SU-DHL-6 (cell line): ENCODE data around the gene CYP3A7.

Experiments
- H2AFZ ChIP-seq: fragments of 200-600 bp; sonication (generic); 2 replicates; pipeline ENCODE4 v1.6.1; 2014; ENCODE audit warnings: low read depth, mild to moderate bottlenecking, moderate library complexity, mixed read lengths, antibody characterized with exemption, low read length; ENCODE audit not compliant: severe bottlenecking
- H3F3A ChIP-seq: fragments of 200-600 bp; shearing (Covaris generic); 2 replicates; pipeline ENCODE4 v1.6.0; 2016; ENCODE audit warnings: antibody characterized with exemption, mild to moderate bottlenecking; ENCODE audit not compliant: insufficient read depth
- H3K27ac ChIP-seq: fragments of 200-600 bp; sonication (generic); 2 replicates; pipeline ENCODE4 v1.5.1; 2016; ENCODE audit warnings: low read depth, mild to moderate bottlenecking, low read length, moderate library complexity, mixed read lengths
- H3K27me3 ChIP-seq: fragments of 200-600 bp; sonication (generic), shearing (Covaris generic); 2 replicates; pipeline ENCODE4 v1.6.0; 2014; ENCODE audit warnings: mild to moderate bottlenecking, low read length
- H3K36me3 ChIP-seq: fragments of 200-600 bp; sonication (generic); 2 replicates; pipeline ENCODE4 v1.6.1; 2014; ENCODE audit warnings: mild to moderate bottlenecking, low read length, mixed read lengths
- H3K4me2 ChIP-seq: fragments of 300-600, 200-600 bp; shearing (Covaris generic), sonication (generic); 2 replicates; pipeline ENCODE4 v1.6.0; 2014; ENCODE audit warnings: low read length, low read depth, mild to moderate bottlenecking; ENCODE audit not compliant: poor library complexity, severe bottlenecking
- H3K4me3 ChIP-seq: fragments of 200-600 bp; sonication (generic); 2 replicates; pipeline ENCODE4 v1.5.1; 2014; ENCODE audit warnings: antibody characterized with exemption, low read length, mild to moderate bottlenecking, mixed read lengths; ENCODE audit not compliant: insufficient read depth, poor library complexity, severe bottlenecking
- H3K79me2 ChIP-seq: fragments of 200-600 bp; sonication (generic); 2 replicates; pipeline ENCODE4 v1.6.1; 2014; ENCODE audit warnings: mild to moderate bottlenecking, low read length, moderate library complexity; ENCODE audit not compliant: insufficient read depth
- H3K9ac ChIP-seq: fragments of 200-600 bp; sonication (generic); 2 replicates; pipeline ENCODE4 v1.7.0; 2014; ENCODE audit warnings: mild to moderate bottlenecking, low read length
- H3K9me2 ChIP-seq: fragments of 200-600 bp; sonication (generic); replicated peaks from 2 replicates; pipeline ENCODE4 v1.6.1; 2014; ENCODE audit warnings: low read length; ENCODE audit not compliant: insufficient read depth
- H3K9me3 ChIP-seq: fragments of 200-600 bp; sonication (generic); 2 replicates; pipeline ENCODE4 v1.6.1; 2014; ENCODE audit warnings: low read length, mixed read lengths; ENCODE audit not compliant: insufficient read depth
- H4K20me1 ChIP-seq: fragments of 200-600 bp; sonication (generic); 2 replicates; pipeline ENCODE4 v1.6.1; 2014; ENCODE audit warnings: low read depth, mild to moderate bottlenecking, antibody characterized with exemption, low read length, moderate library complexity, mixed read lengths
- EZH2phosphoT487 ChIP-seq: fragments of 200-600 bp; sonication (generic), shearing (Covaris generic); conservative IDR thresholded peaks from 2 replicates; pipeline ENCODE4 v1.6.1; 2018; ENCODE audit warnings: mild to moderate bottlenecking, antibody characterized with exemption, low read length, moderate library complexity, mixed read lengths
- TF ChIP-seq, protein P1 (sequence below): fragments of 200-600 bp; sonication (generic); IDR thresholded peaks from one replicate; pipeline ENCODE4 v1.5.1; 2017; ENCODE audit warnings: antibody characterized with exemption, mild to moderate bottlenecking, low read length, moderate library complexity; ENCODE audit not compliant: insufficient read depth, poor library complexity, severe bottlenecking

CYP3A7 gene

DNA sequence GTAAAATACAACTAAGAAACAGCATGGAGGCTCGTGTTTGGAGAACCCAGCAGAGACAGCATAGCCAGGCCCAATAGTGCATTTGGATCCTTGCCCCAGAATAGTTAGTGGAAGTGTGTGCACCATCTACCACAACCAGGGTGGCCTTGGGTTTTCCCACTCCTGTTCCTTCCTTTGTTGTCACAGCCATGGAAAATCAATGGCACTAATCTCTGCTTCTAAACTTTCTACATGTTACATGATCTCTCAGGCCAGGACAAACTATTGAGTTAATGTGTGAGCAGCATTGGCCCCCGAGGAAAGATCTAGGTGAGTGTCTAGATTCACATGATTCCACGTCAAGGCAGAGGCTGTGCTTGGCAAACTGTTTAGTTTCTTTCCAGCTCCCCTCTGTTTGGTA is 2.0 kb downstream of the CYP3A7 start:
- no peaks in the 10 kb centered on the region for H3K9me3 ChIP-seq
- H3K27me3 ChIP-seq = no peaks in the 10 kb centered on the region
- H3K79me2 ChIP-seq = no peaks in the 10 kb centered on the region
- H2AFZ ChIP-seq = no peak overlapping the region
- H3K4me2 ChIP-seq = no peak overlapping the region
- H3K27ac ChIP-seq = no peak overlapping the region
- H3K9ac ChIP-seq = no peak overlapping the region
- no peaks in the 10 kb centered on the region for H4K20me1 ChIP-seq
- H3K36me3 ChIP-seq = no peaks in the 10 kb centered on the region
- H3K4me3 ChIP-seq = no peak overlapping the region
- no peaks in the 10 kb centered on the region for H3F3A ChIP-seq
- TF ChIP-seq EZH2phosphoT487 = no peak
- TF ChIP-seq, protein P1, sequence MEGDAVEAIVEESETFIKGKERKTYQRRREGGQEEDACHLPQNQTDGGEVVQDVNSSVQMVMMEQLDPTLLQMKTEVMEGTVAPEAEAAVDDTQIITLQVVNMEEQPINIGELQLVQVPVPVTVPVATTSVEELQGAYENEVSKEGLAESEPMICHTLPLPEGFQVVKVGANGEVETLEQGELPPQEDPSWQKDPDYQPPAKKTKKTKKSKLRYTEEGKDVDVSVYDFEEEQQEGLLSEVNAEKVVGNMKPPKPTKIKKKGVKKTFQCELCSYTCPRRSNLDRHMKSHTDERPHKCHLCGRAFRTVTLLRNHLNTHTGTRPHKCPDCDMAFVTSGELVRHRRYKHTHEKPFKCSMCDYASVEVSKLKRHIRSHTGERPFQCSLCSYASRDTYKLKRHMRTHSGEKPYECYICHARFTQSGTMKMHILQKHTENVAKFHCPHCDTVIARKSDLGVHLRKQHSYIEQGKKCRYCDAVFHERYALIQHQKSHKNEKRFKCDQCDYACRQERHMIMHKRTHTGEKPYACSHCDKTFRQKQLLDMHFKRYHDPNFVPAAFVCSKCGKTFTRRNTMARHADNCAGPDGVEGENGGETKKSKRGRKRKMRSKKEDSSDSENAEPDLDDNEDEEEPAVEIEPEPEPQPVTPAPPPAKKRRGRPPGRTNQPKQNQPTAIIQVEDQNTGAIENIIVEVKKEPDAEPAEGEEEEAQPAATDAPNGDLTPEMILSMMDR = no peak
- H3K9me2 ChIP-seq = no peaks in the 10 kb centered on the region

- no peaks in the 10 kb centered on the region for H3K79me2 ChIP-seq
- no peaks in the 10 kb centered on the region for H3K9me2 ChIP-seq
- H3K4me2 ChIP-seq = no peak overlapping the region
- no peak overlapping the region for H3K27ac ChIP-seq
- no peaks in the 10 kb centered on the region for H3K9me3 ChIP-seq
- H4K20me1 ChIP-seq = no peaks in the 10 kb centered on the region
- TF ChIP-seq, protein P1 = no peak
- TF ChIP-seq EZH2phosphoT487 = no peak
- no peaks in the 10 kb centered on the region for H3F3A ChIP-seq
- H3K27me3 ChIP-seq = no peaks in the 10 kb centered on the region
- no peak overlapping the region for H3K4me3 ChIP-seq
- H3K9ac ChIP-seq = no peak overlapping the region
- H2AFZ ChIP-seq = no peak overlapping the region
- no peaks in the 10 kb centered on the region for H3K36me3 ChIP-seq
Measured at GRCh38 chr7:99731638-99732374, 3.2 kb downstream of the CYP3A7 start.

GRCh38 chr7:99730992-99731391 is 4.0 kb downstream of the CYP3A7 start:
- no peaks in the 10 kb centered on the region for H3K79me2 ChIP-seq
- H3K9ac ChIP-seq = no peak overlapping the region
- no peaks in the 10 kb centered on the region for H3K36me3 ChIP-seq
- H3F3A ChIP-seq = no peaks in the 10 kb centered on the region
- H2AFZ ChIP-seq = no peak overlapping the region
- no peak overlapping the region for H3K4me2 ChIP-seq
- no peaks in the 10 kb centered on the region for H3K9me3 ChIP-seq
- no peak for TF ChIP-seq EZH2phosphoT487
- TF ChIP-seq, protein P1 = no peak
- H3K27me3 ChIP-seq = no peaks in the 10 kb centered on the region
- H3K9me2 ChIP-seq = no peaks in the 10 kb centered on the region
- H4K20me1 ChIP-seq = no peaks in the 10 kb centered on the region
- H3K27ac ChIP-seq = no peak overlapping the region
- H3K4me3 ChIP-seq = no peak overlapping the region
